Mesendoderm (in vitro differentiated cells): Measurements from ENCODE around the gene VAMP2.

Source experiments
- DNase-seq: peaks from one replicate; pipeline ENCODE4 v3.0.0; 2013
- H2AK5ac ChIP-seq: 2 replicates; pipeline ENCODE4 v1.6.1; 2013; ENCODE audit warnings: low read length, inconsistent platforms
- H2BK120ac ChIP-seq: 2 replicates; pipeline ENCODE4 v1.6.1; 2013; ENCODE audit warnings: low read depth, mild to moderate bottlenecking, low read length, moderate library complexity, mixed read lengths
- H2BK15ac ChIP-seq: replicated peaks from 2 replicates; pipeline ENCODE4 v1.6.1; 2013; ENCODE audit warnings: low read depth, mild to moderate bottlenecking, moderate library complexity
- H2BK5ac ChIP-seq: 2 replicates; pipeline ENCODE4 v1.6.1; 2013; ENCODE audit warnings: low read length, inconsistent platforms
- H3K18ac ChIP-seq: 2 replicates; pipeline ENCODE4 v1.6.1; 2013; ENCODE audit warnings: mild to moderate bottlenecking, low read length, mixed read lengths
- H3K23ac ChIP-seq: one replicate; pipeline ENCODE4 v1.6.1; 2013; ENCODE audit warnings: low read length
- H3K27ac ChIP-seq: 2 replicates; pipeline ENCODE4 v1.5.1; 2013; ENCODE audit warnings: low read depth, mild to moderate bottlenecking, inconsistent platforms, low read length, moderate library complexity
- H3K27me3 ChIP-seq: 2 replicates; pipeline ENCODE4 v1.6.1; 2013; ENCODE audit warnings: low read length, control low read depth, mild to moderate bottlenecking, inconsistent platforms; ENCODE audit not compliant: insufficient read depth, poor library complexity
- H3K36me3 ChIP-seq: 2 replicates; pipeline ENCODE4 v1.6.1; 2013; ENCODE audit warnings: low read length, inconsistent platforms; ENCODE audit not compliant: control insufficient read depth, insufficient read depth
- H3K4ac ChIP-seq: one replicate; pipeline ENCODE4 v1.6.1; 2013; ENCODE audit warnings: low read depth, mild to moderate bottlenecking, low read length, moderate library complexity
- H3K4me1 ChIP-seq: 2 replicates; pipeline ENCODE4 v1.6.1; 2013; ENCODE audit warnings: low read depth, low read length, inconsistent platforms; ENCODE audit not compliant: control insufficient read depth
- H3K4me2 ChIP-seq: 2 replicates; pipeline ENCODE4 v1.6.1; 2013; ENCODE audit warnings: low read length
- H3K4me3 ChIP-seq: 2 replicates; pipeline ENCODE4 v1.5.1; 2013; ENCODE audit warnings: mild to moderate bottlenecking, low read length
- H3K56ac ChIP-seq: one replicate; pipeline ENCODE4 v1.6.1; 2013; ENCODE audit warnings: low read length
- H3K79me1 ChIP-seq: 2 replicates; pipeline ENCODE4 v1.6.1; 2013; ENCODE audit warnings: low read length, inconsistent platforms
- H3K79me2 ChIP-seq: 2 replicates; pipeline ENCODE4 v1.6.1; 2013; ENCODE audit warnings: mild to moderate bottlenecking, low read length; ENCODE audit not compliant: control insufficient read depth, insufficient read depth
- H3K9ac ChIP-seq: 2 replicates; pipeline ENCODE4 v1.6.1; 2013; ENCODE audit warnings: low read length, inconsistent platforms
- H4K5ac ChIP-seq: one replicate; pipeline ENCODE4 v1.6.1; 2013; ENCODE audit warnings: low read length
- H4K8ac ChIP-seq: one replicate; pipeline ENCODE4 v1.6.1; 2013; ENCODE audit warnings: low read depth, mild to moderate bottlenecking, control low read depth, low read length, moderate library complexity
- WGBS: extraction: QIAGEN DNeasy Blood & Tissue Kit; methylation state at CpG from one replicate; pipeline ENCODE4 v1.1.7; 2013; ENCODE audit warnings: low lambda C conversion rate, missing lambda C conversion rate; ENCODE audit not compliant: insufficient coverage; ENCODE audit errors: extremely low coverage; 5-methylcytosine and 5-hydroxymethylcytosine counted together

The VAMP2 gene

GRCh38 chr17:8147141-8147804 lies 15.5 kb downstream of the VAMP2 start:
- peaks cover 7% of the 10 kb centered on the region for H3K79me1 ChIP-seq
- H2AK5ac ChIP-seq = no peak overlapping the region
- no CpG with 5 or more reads among the region's 26 CpGs for WGBS
- H3K27ac ChIP-seq = no peak overlapping the region
- H3K27me3 ChIP-seq = no peaks in the 10 kb centered on the region
- no peak for DNase-seq
- no peak overlapping the region for H4K5ac ChIP-seq
- no peak overlapping the region for H3K4me3 ChIP-seq
- no peak overlapping the region for H2BK120ac ChIP-seq
- H3K4me1 ChIP-seq = peaks cover 2% of the 10 kb centered on the region
- peaks cover 2% of the 10 kb centered on the region for H3K79me2 ChIP-seq
- no peak overlapping the region for H3K23ac ChIP-seq
- no peak overlapping the region for H3K9ac ChIP-seq
- no peak overlapping the region for H2BK15ac ChIP-seq
- no peak overlapping the region for H2BK5ac ChIP-seq
- H3K4me2 ChIP-seq = no peak overlapping the region
- no peak overlapping the region for H4K8ac ChIP-seq
- H3K56ac ChIP-seq = no peak overlapping the region
- no peak overlapping the region for H3K4ac ChIP-seq
- peaks cover 8% of the 10 kb centered on the region for H3K36me3 ChIP-seq
- H3K18ac ChIP-seq = no peak overlapping the region

- H3K79me2 ChIP-seq = peaks cover 2% of the 10 kb centered on the region
- WGBS = no CpG with 5 or more reads among the region's 14 CpGs
- H2BK120ac ChIP-seq = no peak overlapping the region
- no peak overlapping the region for H3K27ac ChIP-seq
- no peak overlapping the region for H3K18ac ChIP-seq
- H3K36me3 ChIP-seq = peaks cover 8% of the 10 kb centered on the region
- no peak overlapping the region for H3K56ac ChIP-seq
- DNase-seq = no peak
- H2BK5ac ChIP-seq = no peak overlapping the region
- no peak overlapping the region for H4K5ac ChIP-seq
- no peak overlapping the region for H2BK15ac ChIP-seq
- no peak overlapping the region for H3K9ac ChIP-seq
- H3K4ac ChIP-seq = no peak overlapping the region
- H3K27me3 ChIP-seq = no peaks in the 10 kb centered on the region
- H3K79me1 ChIP-seq = peaks cover 7% of the 10 kb centered on the region
- H3K4me2 ChIP-seq = no peak overlapping the region
- peaks cover 2% of the 10 kb centered on the region for H3K4me1 ChIP-seq
- H2AK5ac ChIP-seq = no peak overlapping the region
- no peak overlapping the region for H3K23ac ChIP-seq
- no peak overlapping the region for H3K4me3 ChIP-seq
- H4K8ac ChIP-seq = no peak overlapping the region
Observed at GRCh38 chr17:8146381-8147140, 16.2 kb downstream of the VAMP2 start.

- H2BK15ac ChIP-seq = no peak overlapping the region
- H3K4ac ChIP-seq = no peak overlapping the region
- H3K4me2 ChIP-seq = no peak overlapping the region
- H4K8ac ChIP-seq = no peak overlapping the region
- H3K9ac ChIP-seq = no peak overlapping the region
- H3K56ac ChIP-seq = no peak overlapping the region
- H3K27ac ChIP-seq = no peak overlapping the region
- H3K79me2 ChIP-seq = peaks cover 2% of the 10 kb centered on the region
- no peak overlapping the region for H2AK5ac ChIP-seq
- H3K4me3 ChIP-seq = no peak overlapping the region
- DNase-seq = no peak
- H2BK120ac ChIP-seq = no peak overlapping the region
- WGBS = no CpG with 5 or more reads among the region's 12 CpGs
- H3K18ac ChIP-seq = no peak overlapping the region
- H4K5ac ChIP-seq = no peak overlapping the region
- H3K4me1 ChIP-seq = peaks cover under 1% of the 10 kb centered on the region
- H3K23ac ChIP-seq = no peak overlapping the region
- no peak overlapping the region for H2BK5ac ChIP-seq
- H3K36me3 ChIP-seq = peaks cover 8% of the 10 kb centered on the region
- H3K79me1 ChIP-seq = peaks cover 6% of the 10 kb centered on the region
- no peaks in the 10 kb centered on the region for H3K27me3 ChIP-seq
Observed at GRCh38 chr17:8145811-8146210, 16.9 kb downstream of the VAMP2 start.

GRCh38 chr17:8144401-8145231 lies 18.1 kb downstream of the VAMP2 start:
- Histone ChIP-seq H2AK5ac (no peak overlapping the region), H3K4me1 (no peaks in the 10 kb centered on the region), H3K4ac (no peak overlapping the region), H3K79me2 (no peaks in the 10 kb centered on the region), H2BK120ac (no peak overlapping the region), H3K36me3 (peaks cover 6% of the 10 kb centered on the region), H2BK5ac (no peak overlapping the region), H2BK15ac (no peak overlapping the region), H3K23ac (no peak overlapping the region), H4K8ac (no peak overlapping the region), H4K5ac (no peak overlapping the region), H3K4me3 (no peak overlapping the region), H3K4me2 (no peak overlapping the region), H3K27ac (no peak overlapping the region), H3K9ac (no peak overlapping the region), H3K18ac (no peak overlapping the region), H3K27me3 (no peaks in the 10 kb centered on the region), H3K56ac (no peak overlapping the region), H3K79me1 (no peaks in the 10 kb centered on the region)
- DNase-seq = no peak
- WGBS = no CpG with 5 or more reads among the region's 15 CpGs

- no peak overlapping the region for H3K23ac ChIP-seq
- DNase-seq = no peak
Observed at GRCh38 chr17:8143581-8144400, 19.0 kb downstream of the VAMP2 start.

More at GRCh38 chr17:8143581-8144400, 19.0 kb downstream of the VAMP2 start:
- Histone ChIP-seq H4K5ac (no peak overlapping the region), H2AK5ac (no peak overlapping the region), H4K8ac (no peak overlapping the region), H2BK15ac (no peak overlapping the region), H3K79me2 (no peaks in the 10 kb centered on the region), H3K27me3 (no peaks in the 10 kb centered on the region), H3K9ac (no peak overlapping the region), H3K4me1 (no peaks in the 10 kb centered on the region), H3K4ac (no peak overlapping the region), H3K56ac (no peak overlapping the region), H3K4me3 (no peak overlapping the region), H2BK5ac (no peak overlapping the region), H3K4me2 (no peak overlapping the region), H3K18ac (no peak overlapping the region), H3K27ac (no peak overlapping the region), H2BK120ac (no peak overlapping the region), H3K36me3 (peaks cover 6% of the 10 kb centered on the region), H3K79me1 (no peaks in the 10 kb centered on the region)
- WGBS = no CpG with 5 or more reads among the region's 22 CpGs
